ENCODE results near the gene GRPEL1.

GRPEL1 gene

DNA sequence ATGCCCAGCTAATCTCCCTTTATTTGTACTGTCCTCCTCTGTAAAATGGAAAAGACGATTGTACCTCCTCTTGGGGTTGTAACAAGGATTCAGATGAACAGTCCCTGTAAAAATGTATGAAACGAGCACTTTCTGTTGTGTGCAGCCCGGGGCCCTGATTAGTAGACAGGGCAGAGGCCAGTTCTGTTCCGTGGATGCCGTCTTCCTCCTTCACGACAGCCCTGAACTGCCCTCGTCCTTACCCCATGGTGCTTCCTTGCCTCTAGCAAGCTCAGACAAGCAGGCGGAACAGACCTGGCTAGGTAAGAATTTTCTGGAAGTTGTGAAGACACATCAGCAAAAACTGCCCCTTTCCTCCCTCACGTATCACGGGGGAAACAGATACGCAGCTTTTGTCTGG, 47.0 kb downstream of the GRPEL1 start (continued):
- TF ChIP-seq, protein P1, sequence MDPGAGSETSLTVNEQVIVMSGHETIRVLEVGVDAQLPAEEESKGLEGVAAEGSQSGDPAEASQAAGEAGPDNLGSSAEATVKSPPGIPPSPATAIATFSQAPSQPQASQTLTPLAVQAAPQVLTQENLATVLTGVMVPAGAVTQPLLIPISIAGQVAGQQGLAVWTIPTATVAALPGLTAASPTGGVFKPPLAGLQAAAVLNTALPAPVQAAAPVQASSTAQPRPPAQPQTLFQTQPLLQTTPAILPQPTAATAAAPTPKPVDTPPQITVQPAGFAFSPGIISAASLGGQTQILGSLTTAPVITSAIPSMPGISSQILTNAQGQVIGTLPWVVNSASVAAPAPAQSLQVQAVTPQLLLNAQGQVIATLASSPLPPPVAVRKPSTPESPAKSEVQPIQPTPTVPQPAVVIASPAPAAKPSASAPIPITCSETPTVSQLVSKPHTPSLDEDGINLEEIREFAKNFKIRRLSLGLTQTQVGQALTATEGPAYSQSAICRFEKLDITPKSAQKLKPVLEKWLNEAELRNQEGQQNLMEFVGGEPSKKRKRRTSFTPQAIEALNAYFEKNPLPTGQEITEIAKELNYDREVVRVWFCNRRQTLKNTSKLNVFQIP (CRISPR knock-in tag; IDR thresholded peaks at IDR 0.05; ENCODE audit: borderline replicate concordance, low read depth) = no peak
- TF ChIP-seq PPARA (CRISPR knock-in tag; IDR thresholded peaks at IDR 0.05; ENCODE audit: borderline replicate concordance) = no peak
- TF ChIP-seq ZNF565 (CRISPR knock-in tag; conservative IDR thresholded peaks at IDR 0.05; ENCODE audit: low read depth) = no peak

- TF ChIP-seq ISL1 (CRISPR knock-in tag; IDR thresholded peaks at IDR 0.05) (no peak), CSDC2 (CRISPR knock-in tag; IDR thresholded peaks at IDR 0.05) (no peak), CREB5 (CRISPR knock-in tag; IDR thresholded peaks at IDR 0.05; ENCODE audit: low read depth) (no peak), ZC3H10 (CRISPR knock-in tag; IDR thresholded peaks at IDR 0.05) (no peak), ZFP3 (CRISPR knock-in tag; IDR thresholded peaks at IDR 0.05) (no peak), ZNF565 (CRISPR knock-in tag; conservative IDR thresholded peaks at IDR 0.05; ENCODE audit: low read depth) (no peak), GLIS3 (CRISPR knock-in tag; IDR thresholded peaks at IDR 0.05) (no peak), RARB (CRISPR knock-in tag; IDR thresholded peaks at IDR 0.05) (no peak), SNAI2 (CRISPR knock-in tag; IDR thresholded peaks at IDR 0.05) (no peak)
- TF ChIP-seq, protein P2, sequence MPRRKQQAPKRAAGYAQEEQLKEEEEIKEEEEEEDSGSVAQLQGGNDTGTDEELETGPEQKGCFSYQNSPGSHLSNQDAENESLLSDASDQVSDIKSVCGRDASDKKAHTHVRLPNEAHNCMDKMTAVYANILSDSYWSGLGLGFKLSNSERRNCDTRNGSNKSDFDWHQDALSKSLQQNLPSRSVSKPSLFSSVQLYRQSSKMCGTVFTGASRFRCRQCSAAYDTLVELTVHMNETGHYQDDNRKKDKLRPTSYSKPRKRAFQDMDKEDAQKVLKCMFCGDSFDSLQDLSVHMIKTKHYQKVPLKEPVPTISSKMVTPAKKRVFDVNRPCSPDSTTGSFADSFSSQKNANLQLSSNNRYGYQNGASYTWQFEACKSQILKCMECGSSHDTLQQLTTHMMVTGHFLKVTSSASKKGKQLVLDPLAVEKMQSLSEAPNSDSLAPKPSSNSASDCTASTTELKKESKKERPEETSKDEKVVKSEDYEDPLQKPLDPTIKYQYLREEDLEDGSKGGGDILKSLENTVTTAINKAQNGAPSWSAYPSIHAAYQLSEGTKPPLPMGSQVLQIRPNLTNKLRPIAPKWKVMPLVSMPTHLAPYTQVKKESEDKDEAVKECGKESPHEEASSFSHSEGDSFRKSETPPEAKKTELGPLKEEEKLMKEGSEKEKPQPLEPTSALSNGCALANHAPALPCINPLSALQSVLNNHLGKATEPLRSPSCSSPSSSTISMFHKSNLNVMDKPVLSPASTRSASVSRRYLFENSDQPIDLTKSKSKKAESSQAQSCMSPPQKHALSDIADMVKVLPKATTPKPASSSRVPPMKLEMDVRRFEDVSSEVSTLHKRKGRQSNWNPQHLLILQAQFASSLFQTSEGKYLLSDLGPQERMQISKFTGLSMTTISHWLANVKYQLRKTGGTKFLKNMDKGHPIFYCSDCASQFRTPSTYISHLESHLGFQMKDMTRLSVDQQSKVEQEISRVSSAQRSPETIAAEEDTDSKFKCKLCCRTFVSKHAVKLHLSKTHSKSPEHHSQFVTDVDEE (CRISPR knock-in tag; IDR thresholded peaks at IDR 0.05) = no peak
- TF ChIP-seq, protein P1 (CRISPR knock-in tag; IDR thresholded peaks at IDR 0.05; ENCODE audit: borderline replicate concordance, low read depth) = no peak
- ATAC-seq = no peak
Measured at GRCh38 chr4:7020290-7020689, 47.6 kb downstream of the GRPEL1 start.

- ATAC-seq = no peak
- TF ChIP-seq ZFP30 (CRISPR knock-in tag; IDR thresholded peaks at IDR 0.05) (no peak), CSDC2 (CRISPR knock-in tag; IDR thresholded peaks at IDR 0.05) (no peak), ISL1 (CRISPR knock-in tag; IDR thresholded peaks at IDR 0.05) (no peak), GLIS3 (CRISPR knock-in tag; IDR thresholded peaks at IDR 0.05) (no peak), ZNF8 (CRISPR knock-in tag; IDR thresholded peaks at IDR 0.05) (no peak), OSR1 (CRISPR knock-in tag; IDR thresholded peaks at IDR 0.05) (no peak), ZC3H10 (CRISPR knock-in tag; IDR thresholded peaks at IDR 0.05) (no peak), ESRRG (CRISPR knock-in tag; IDR thresholded peaks at IDR 0.05) (no peak), BACH2 (CRISPR knock-in tag; IDR thresholded peaks at IDR 0.05; ENCODE audit: borderline replicate concordance) (no peak), TOX (CRISPR knock-in tag; IDR thresholded peaks at IDR 0.05; ENCODE audit: borderline replicate concordance) (no peak), ARNTL (CRISPR knock-in tag; IDR thresholded peaks at IDR 0.05; ENCODE audit: borderline replicate concordance, low read depth) (no peak), ZNF565 (CRISPR knock-in tag; conservative IDR thresholded peaks at IDR 0.05; ENCODE audit: low read depth) (no peak), SNAI2 (CRISPR knock-in tag; IDR thresholded peaks at IDR 0.05) (no peak), PPARA (CRISPR knock-in tag; IDR thresholded peaks at IDR 0.05; ENCODE audit: borderline replicate concordance) (no peak)
- TF ChIP-seq, protein P1 (CRISPR knock-in tag; IDR thresholded peaks at IDR 0.05; ENCODE audit: borderline replicate concordance, low read depth) = no peak
- TF ChIP-seq, protein P2 (CRISPR knock-in tag; IDR thresholded peaks at IDR 0.05) = no peak
Measured at GRCh38 chr4:7019367-7019766, 48.5 kb downstream of the GRPEL1 start.

All from SK-N-SH treated with all-trans-retinoic acid at 6 μM for 48 hours (cell line).